LHCN-M2 (cell line): ENCODE measurements around the gene SHCBP1L. TPM values are rescaled to one million over a fixed set of nuclear protein-coding genes. Genes with fewer than 3 reads are reported as not detected.

ENCODE experiments used
- total RNA-seq: library from RNA; depleted of rRNA; stranded (reverse); fragments of >200 nt; gene quantifications from 2 replicates; pipeline ENCODE4 v1.2.3, GENCODE V29; 2014; rRNA removed

Gene SHCBP1L
- total RNA-seq, 1 experiment from 2014 or later, result not detected

Other genes with a start within 250 kb of the SHCBP1L start
- gene NPL, start 163.4 kb downstream of the SHCBP1L start, total RNA-seq, result 3.2 and 4.2 TPM in 2 replicates
- 152 and 166 TPM in 2 replicates for gene DHX9, start 113.8 kb downstream of the SHCBP1L start, total RNA-seq
- 316 and 383 TPM in 2 replicates for gene LAMC1, start 70.3 kb upstream of the SHCBP1L start, total RNA-seq
- 2.0 and 3.5 TPM in 2 replicates for gene LAMC2, start 233.1 kb upstream of the SHCBP1L start, total RNA-seq